ENCODE results near the gene LAMA1.

GRCh38 chr18:7048081-7048480 is 69.5 kb downstream of the LAMA1 start:
- TF ChIP-seq, protein P1, sequence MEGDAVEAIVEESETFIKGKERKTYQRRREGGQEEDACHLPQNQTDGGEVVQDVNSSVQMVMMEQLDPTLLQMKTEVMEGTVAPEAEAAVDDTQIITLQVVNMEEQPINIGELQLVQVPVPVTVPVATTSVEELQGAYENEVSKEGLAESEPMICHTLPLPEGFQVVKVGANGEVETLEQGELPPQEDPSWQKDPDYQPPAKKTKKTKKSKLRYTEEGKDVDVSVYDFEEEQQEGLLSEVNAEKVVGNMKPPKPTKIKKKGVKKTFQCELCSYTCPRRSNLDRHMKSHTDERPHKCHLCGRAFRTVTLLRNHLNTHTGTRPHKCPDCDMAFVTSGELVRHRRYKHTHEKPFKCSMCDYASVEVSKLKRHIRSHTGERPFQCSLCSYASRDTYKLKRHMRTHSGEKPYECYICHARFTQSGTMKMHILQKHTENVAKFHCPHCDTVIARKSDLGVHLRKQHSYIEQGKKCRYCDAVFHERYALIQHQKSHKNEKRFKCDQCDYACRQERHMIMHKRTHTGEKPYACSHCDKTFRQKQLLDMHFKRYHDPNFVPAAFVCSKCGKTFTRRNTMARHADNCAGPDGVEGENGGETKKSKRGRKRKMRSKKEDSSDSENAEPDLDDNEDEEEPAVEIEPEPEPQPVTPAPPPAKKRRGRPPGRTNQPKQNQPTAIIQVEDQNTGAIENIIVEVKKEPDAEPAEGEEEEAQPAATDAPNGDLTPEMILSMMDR (conservative IDR thresholded peaks at IDR 0.05; ENCODE audit: low read length), result no peak
- TF ChIP-seq EZH2phosphoT487 (IDR thresholded peaks at IDR 0.05; ENCODE audit: borderline replicate concordance), result no peak

Measured in Loucy (cell line).